GM12875 (cell line): ENCODE results near the gene TSEN15.

ENCODE experiments used
- H3K4me3 ChIP-seq: one replicate; pipeline ENCODE4 v1.5.1; 2011; ENCODE audit warnings: low read depth, low read length, control low read depth
- CTCF ChIP-seq: IDR thresholded peaks from 2 replicates; pipeline ENCODE4 v1.5.1; 2011; ENCODE audit warnings: low read depth, mild to moderate bottlenecking, control low read depth, inconsistent platforms, low read length, moderate library complexity, borderline replicate concordance; ENCODE audit not compliant: insufficient read depth

TSEN15 gene

GRCh38 chr1:184053881-184054280, 2.4 kb downstream of the TSEN15 start:
- TF ChIP-seq CTCF, result no peak

GRCh38 chr1:184056921-184057555, 5.5 kb downstream of the TSEN15 start:
- no peak for TF ChIP-seq CTCF
- no peak overlapping the region for H3K4me3 ChIP-seq

More at GRCh38 chr1:184053881-184054280, 2.4 kb downstream of the TSEN15 start:
- H3K4me3 ChIP-seq, result no peak overlapping the region

- no peak for TF ChIP-seq CTCF
- H3K4me3 ChIP-seq, result no peak overlapping the region
These were observed 8.4 kb downstream of the TSEN15 start for GRCh38 chr1:184059887-184060286.

GRCh38 chr1:184060316-184060715, 8.8 kb downstream of the TSEN15 start:
- TF ChIP-seq CTCF, result no peak

GRCh38 chr1:184061396-184062003, 10.0 kb downstream of the TSEN15 start:
- no peak for TF ChIP-seq CTCF
- H3K4me3 ChIP-seq, result no peak overlapping the region

More at GRCh38 chr1:184060316-184060715, 8.8 kb downstream of the TSEN15 start:
- no peak overlapping the region for H3K4me3 ChIP-seq

GRCh38 chr1:184062640-184063286, 11.2 kb downstream of the TSEN15 start:
- no peak for TF ChIP-seq CTCF
- H3K4me3 ChIP-seq, result no peak overlapping the region
